NCI-H748 treated with DMSO at 0.1 percent for 48 hours (cell line): ENCODE data around the gene CDH19.

Source experiments
- DNase-seq: peaks from one replicate; lab custom pipeline; 2025; lab: John Stamatoyannopoulos, UW

CDH19 gene

GRCh38 chr18:66457245-66457644 lies 146.6 kb downstream of the CDH19 start:
- no peak for DNase-seq
